ENCODE results near the gene PCYT2. TPM values are rescaled to one million over a fixed set of nuclear protein-coding genes. Genes with fewer than 3 reads are reported as not detected.
"Not testable (repeated sequence)": the region's sequence is repeated elsewhere in the genome, so short reads cannot be mapped to it uniquely, and the experiment has no call there.

Gene PCYT2
- total RNA-seq, 4 donors from 2014 or later = 36.0 to 64.9 (median 46.6) TPM

- no peak overlapping the region for H3K27ac ChIP-seq
- H3K9me3 ChIP-seq = no peaks in the 10 kb centered on the region
- no peaks in the 10 kb centered on the region for H3K36me3 ChIP-seq
- H3K4me1 ChIP-seq = peaks cover 0 to 4% (median 2%) of the 10 kb centered on the region in 4 donors
- no peak overlapping the region for H3K4me3 ChIP-seq
- no peak for TF ChIP-seq EP300 (IDR thresholded peaks at IDR 0.05)
- DNase-seq (ENCODE audit: low spot score in 2 of 2) = no peak
- H3K27me3 ChIP-seq = peaks cover 0 to 68% of the 10 kb centered on the region in 2 donors
- 68 to 75% methylated on average over 19 of the region's 19 CpGs for WGBS, 2 donors
Measured at GRCh38 chr17:81954131-81955057, 43.2 kb upstream of the PCYT2 start.

- H3K9me3 ChIP-seq; H3K4me3 ChIP-seq; H3K4me1 ChIP-seq; DNase-seq (ENCODE audit: low spot score in 2 of 2); H3K36me3 ChIP-seq; H3K27ac ChIP-seq: not testable (repeated sequence)
- WGBS, 2 donors = 68 to 73% methylated on average over 5 of the region's 5 CpGs
- H3K27me3 ChIP-seq = peaks cover 0 to 63% of the 10 kb centered on the region in 2 donors
Measured at GRCh38 chr17:81953443-81953842, 42.2 kb upstream of the PCYT2 start.

GRCh38 chr17:81952792-81953228 lies 41.6 kb upstream of the PCYT2 start:
- TF ChIP-seq POLR2A (IDR thresholded peaks at IDR 0.05) = no peak
- no peak for TF ChIP-seq EP300 (IDR thresholded peaks at IDR 0.05)
- no peak for TF ChIP-seq CTCF (IDR thresholded peaks at IDR 0.05)
- Histone ChIP-seq H3K9me3 (no peaks in the 10 kb centered on the region), H3K27me3 (peaks cover 0 to 56% of the 10 kb centered on the region in 2 donors), H3K27ac (no peak overlapping the region), H3K36me3 (no peaks in the 10 kb centered on the region), H3K4me3 (no peak overlapping the region), H3K4me1 (no peaks in the 10 kb centered on the region)
- 56 to 63% methylated on average over 12 to 16 of the region's 16 CpGs for WGBS, 2 donors
- no peak for DNase-seq (ENCODE audit: low spot score in 2 of 2)

- Histone ChIP-seq H3K4me1 (no peaks in the 10 kb centered on the region), H3K4me3 (no peak overlapping the region), H3K27ac (no peak overlapping the region), H3K36me3 (no peaks in the 10 kb centered on the region), H3K27me3 (peaks cover 0 to 49% of the 10 kb centered on the region in 2 donors), H3K9me3 (no peaks in the 10 kb centered on the region)
- WGBS, 2 donors = 43 to 47% methylated on average over 12 to 13 of the region's 13 CpGs
- no peak for DNase-seq (ENCODE audit: low spot score in 2 of 2)
- TF ChIP-seq EP300 (IDR thresholded peaks at IDR 0.05) = no peak
- TF ChIP-seq CTCF (IDR thresholded peaks at IDR 0.05) = no peak
- no peak for TF ChIP-seq POLR2A (IDR thresholded peaks at IDR 0.05)
Measured at GRCh38 chr17:81951785-81952684, 40.8 kb upstream of the PCYT2 start.

GRCh38 chr17:81950501-81950900 lies 39.3 kb upstream of the PCYT2 start:
- H3K4me1 ChIP-seq = no peaks in the 10 kb centered on the region
- H3K27me3 ChIP-seq = peaks cover 0 to 39% of the 10 kb centered on the region in 2 donors
- H3K9me3 ChIP-seq = no peaks in the 10 kb centered on the region
- no peak for TF ChIP-seq CTCF (IDR thresholded peaks at IDR 0.05)
- no peak for TF ChIP-seq POLR2A (IDR thresholded peaks at IDR 0.05)
- no peak for TF ChIP-seq EP300 (IDR thresholded peaks at IDR 0.05)
- no peak for DNase-seq (ENCODE audit: low spot score in 2 of 2)
- 84 to 88% methylated on average over 15 of the region's 15 CpGs for WGBS, 2 donors
- no peak overlapping the region for H3K4me3 ChIP-seq
- H3K36me3 ChIP-seq = no peaks in the 10 kb centered on the region
- H3K27ac ChIP-seq = no peak overlapping the region
